Measurements from ENCODE around the gene GLRX5.

DNA sequence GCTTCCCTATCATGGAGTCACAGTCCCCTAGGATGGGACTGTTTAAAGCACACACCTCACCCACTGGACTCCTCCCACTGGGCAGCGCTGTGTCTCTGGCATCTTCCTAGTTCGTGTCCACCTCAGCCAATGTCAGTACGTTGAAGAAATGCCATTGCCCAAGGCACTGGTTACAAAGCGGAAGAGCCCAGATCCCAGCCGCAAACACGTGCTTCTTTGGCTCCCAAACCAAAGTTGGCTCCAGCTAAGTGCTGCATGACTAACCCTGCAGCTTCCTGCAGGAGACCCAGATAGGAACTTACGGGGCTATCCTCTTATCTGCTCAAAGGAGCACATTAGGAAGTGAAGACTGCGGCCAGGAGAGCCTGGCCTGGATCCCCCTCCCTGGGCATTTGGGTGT, 27.7 kb upstream of the GLRX5 start:
- TF ChIP-seq, protein P1, sequence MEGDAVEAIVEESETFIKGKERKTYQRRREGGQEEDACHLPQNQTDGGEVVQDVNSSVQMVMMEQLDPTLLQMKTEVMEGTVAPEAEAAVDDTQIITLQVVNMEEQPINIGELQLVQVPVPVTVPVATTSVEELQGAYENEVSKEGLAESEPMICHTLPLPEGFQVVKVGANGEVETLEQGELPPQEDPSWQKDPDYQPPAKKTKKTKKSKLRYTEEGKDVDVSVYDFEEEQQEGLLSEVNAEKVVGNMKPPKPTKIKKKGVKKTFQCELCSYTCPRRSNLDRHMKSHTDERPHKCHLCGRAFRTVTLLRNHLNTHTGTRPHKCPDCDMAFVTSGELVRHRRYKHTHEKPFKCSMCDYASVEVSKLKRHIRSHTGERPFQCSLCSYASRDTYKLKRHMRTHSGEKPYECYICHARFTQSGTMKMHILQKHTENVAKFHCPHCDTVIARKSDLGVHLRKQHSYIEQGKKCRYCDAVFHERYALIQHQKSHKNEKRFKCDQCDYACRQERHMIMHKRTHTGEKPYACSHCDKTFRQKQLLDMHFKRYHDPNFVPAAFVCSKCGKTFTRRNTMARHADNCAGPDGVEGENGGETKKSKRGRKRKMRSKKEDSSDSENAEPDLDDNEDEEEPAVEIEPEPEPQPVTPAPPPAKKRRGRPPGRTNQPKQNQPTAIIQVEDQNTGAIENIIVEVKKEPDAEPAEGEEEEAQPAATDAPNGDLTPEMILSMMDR (conservative IDR thresholded peaks at IDR 0.05 in 1 of 2, IDR thresholded peaks at IDR 0.05 in 1 of 2; ENCODE audit: extremely low read depth in 1 of 2, insufficient read depth in 1 of 2, low read depth in 1 of 2, low read length in 2 of 2), result no peak
- TF ChIP-seq EZH2 (IDR thresholded peaks at IDR 0.05; ENCODE audit: borderline replicate concordance, low read length), result no peak

Measured in mammary epithelial cell (primary cell).